ENCODE measurements around the gene HOXB9. TPM values are rescaled to one million over a fixed set of nuclear protein-coding genes. Genes with fewer than 3 reads are reported as not detected.
A peak's percentile ranks its signal among the peaks of the same experiment; 100 is the strongest.

HOXB9 gene
- total and polyA plus RNA-seq, 2 donors from 2014 or later: 29.2 to 45.8 TPM

DNA sequence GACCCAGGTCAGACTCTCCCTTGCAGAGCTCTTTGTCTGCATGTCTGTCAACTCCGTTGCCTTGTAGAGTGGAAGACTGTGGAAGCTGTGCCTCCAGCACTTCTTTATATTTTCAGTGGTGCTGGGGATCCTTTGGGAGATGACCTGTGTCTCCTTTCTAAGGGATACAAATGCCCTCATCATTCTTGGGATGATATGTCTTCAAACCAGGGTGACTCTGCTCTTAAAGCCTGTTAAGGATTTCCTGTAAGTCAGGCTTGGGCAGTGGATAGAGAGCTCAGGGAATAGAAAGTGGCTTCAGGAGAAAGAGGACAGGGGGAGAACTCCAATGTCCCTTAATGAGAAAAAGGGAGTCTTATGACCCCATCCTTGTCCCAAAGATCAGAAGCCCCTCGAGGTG lies 37.6 kb downstream of the HOXB9 start:
- Histone ChIP-seq H3K9ac (ENCODE audit: low read length in 3 of 3) (peak overlapping the region; percentile 86 to 95 (median 91)), H3K4me3 (ENCODE audit: low read length in 3 of 3) (peak overlapping the region; percentile 69 to 93 (median 87)), H3K27me3 (ENCODE audit: control insufficient read depth, insufficient read depth, low read length) (no peaks in the 10 kb centered on the region), H3K27ac (ENCODE audit: low read depth in 2 of 2, low read length in 2 of 2) (peak overlapping the region; percentile 93 to 98), H3K9me3 (ENCODE audit: control insufficient read depth in 2 of 3, insufficient read depth in 1 of 3, low read length in 3 of 3) (no peaks in the 10 kb centered on the region), H3K4me1 (ENCODE audit: control insufficient read depth in 2 of 3, insufficient read depth in 2 of 3, low read depth in 1 of 3, low read length in 3 of 3) (peaks cover 7 to 24% (median 10%) of the 10 kb centered on the region in 3 donors), H3K36me3 (ENCODE audit: control insufficient read depth in 2 of 3, insufficient read depth in 3 of 3, low read length in 3 of 3) (peaks cover 0 to 3% (median 0%) of the 10 kb centered on the region in 3 donors)
- intact Hi-C loops (cut with DNase I): no loop called here
- DNase-seq (no peak), FAIRE-seq (no peak)
- TF ChIP-seq, protein P1, sequence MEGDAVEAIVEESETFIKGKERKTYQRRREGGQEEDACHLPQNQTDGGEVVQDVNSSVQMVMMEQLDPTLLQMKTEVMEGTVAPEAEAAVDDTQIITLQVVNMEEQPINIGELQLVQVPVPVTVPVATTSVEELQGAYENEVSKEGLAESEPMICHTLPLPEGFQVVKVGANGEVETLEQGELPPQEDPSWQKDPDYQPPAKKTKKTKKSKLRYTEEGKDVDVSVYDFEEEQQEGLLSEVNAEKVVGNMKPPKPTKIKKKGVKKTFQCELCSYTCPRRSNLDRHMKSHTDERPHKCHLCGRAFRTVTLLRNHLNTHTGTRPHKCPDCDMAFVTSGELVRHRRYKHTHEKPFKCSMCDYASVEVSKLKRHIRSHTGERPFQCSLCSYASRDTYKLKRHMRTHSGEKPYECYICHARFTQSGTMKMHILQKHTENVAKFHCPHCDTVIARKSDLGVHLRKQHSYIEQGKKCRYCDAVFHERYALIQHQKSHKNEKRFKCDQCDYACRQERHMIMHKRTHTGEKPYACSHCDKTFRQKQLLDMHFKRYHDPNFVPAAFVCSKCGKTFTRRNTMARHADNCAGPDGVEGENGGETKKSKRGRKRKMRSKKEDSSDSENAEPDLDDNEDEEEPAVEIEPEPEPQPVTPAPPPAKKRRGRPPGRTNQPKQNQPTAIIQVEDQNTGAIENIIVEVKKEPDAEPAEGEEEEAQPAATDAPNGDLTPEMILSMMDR (IDR thresholded peaks at IDR 0.05; ENCODE audit: borderline replicate concordance, extremely low read depth, insufficient read depth): no peak

DNA sequence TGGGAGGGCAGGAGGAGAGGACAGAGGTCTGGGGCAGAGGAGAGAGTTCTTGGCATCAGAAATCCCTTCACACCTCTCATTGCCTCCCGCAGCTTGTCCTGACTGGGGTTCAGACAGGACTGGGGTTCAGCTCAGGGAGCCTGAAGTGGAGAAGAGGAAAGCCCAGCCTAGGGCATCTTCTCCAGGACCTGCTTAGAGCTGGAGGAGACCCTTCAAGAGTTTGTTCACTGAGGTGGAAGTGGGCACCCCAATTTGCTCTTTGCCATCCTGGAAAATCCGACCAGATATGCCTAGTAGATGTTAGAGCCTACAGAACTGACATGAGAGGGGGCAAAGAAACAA lies 38.1 kb downstream of the HOXB9 start:
- Histone ChIP-seq H3K36me3 (ENCODE audit: control insufficient read depth in 2 of 3, insufficient read depth in 3 of 3, low read length in 3 of 3) (peaks cover 0 to 5% (median 0%) of the 10 kb centered on the region in 3 donors), H3K9me3 (ENCODE audit: control insufficient read depth in 2 of 3, insufficient read depth in 1 of 3, low read length in 3 of 3) (no peaks in the 10 kb centered on the region), H3K4me1 (ENCODE audit: control insufficient read depth in 2 of 3, insufficient read depth in 2 of 3, low read depth in 1 of 3, low read length in 3 of 3) (peaks cover 11 to 29% (median 12%) of the 10 kb centered on the region in 3 donors), H3K4me3 (ENCODE audit: low read length in 3 of 3) (peak overlapping the region; percentile 69 to 93 (median 87)), H3K27me3 (ENCODE audit: control insufficient read depth, insufficient read depth, low read length) (no peaks in the 10 kb centered on the region), H3K27ac (ENCODE audit: low read depth in 2 of 2, low read length in 2 of 2) (peak overlapping the region; percentile 93 to 98), H3K9ac (ENCODE audit: low read length in 3 of 3) (peak overlapping the region; percentile 86 to 95 (median 91))
- FAIRE-seq: no peak
- intact Hi-C loops (cut with DNase I): no loop called here
- no peak for DNase-seq
- TF ChIP-seq, protein P1 (IDR thresholded peaks at IDR 0.05; ENCODE audit: borderline replicate concordance, extremely low read depth, insufficient read depth): no peak

DNA sequence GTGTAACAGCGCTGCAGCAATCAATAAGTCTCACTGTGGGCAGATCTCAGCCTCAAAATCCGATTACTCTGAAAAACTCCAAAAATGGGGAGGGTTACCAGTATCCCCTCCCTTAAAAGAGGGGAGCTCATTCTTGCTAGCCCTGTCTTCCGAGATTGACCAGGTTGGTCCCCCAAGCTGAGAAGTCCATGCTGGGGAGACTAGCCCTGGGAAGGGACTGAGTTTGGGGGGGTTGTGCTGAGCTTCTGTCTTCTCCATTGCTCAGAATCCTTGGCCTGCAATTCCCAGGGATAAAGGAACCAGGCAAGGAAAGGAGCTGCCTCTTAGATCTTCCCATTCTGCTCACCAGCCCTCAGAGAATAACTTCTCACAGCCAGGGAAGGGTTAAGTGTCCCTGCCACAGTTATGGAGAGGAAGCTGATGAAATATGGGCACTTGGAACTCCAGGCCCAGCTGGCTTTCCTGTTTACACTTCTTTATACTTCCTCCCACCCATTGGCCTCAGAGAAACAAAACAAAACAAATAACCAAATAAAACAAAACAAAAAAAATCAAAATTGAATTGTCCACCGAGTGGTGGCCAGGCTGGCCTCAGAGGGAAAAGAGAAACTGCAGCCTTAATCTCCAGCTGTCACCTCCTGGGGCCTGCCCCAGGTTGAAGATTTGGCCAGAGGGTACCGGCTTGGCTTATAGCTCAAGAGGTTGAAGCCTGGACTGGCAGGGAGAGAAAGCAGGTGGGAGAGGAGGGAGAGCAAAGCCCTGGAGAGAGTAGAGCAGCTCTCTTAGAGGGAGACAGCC lies 38.7 kb downstream of the HOXB9 start:
- TF ChIP-seq, protein P1 (IDR thresholded peaks at IDR 0.05; ENCODE audit: borderline replicate concordance, extremely low read depth, insufficient read depth): no peak
- peak overlapping the region; percentile 87 to 93 (median 88) for H3K4me3 ChIP-seq (ENCODE audit: low read length in 3 of 3)
- peak in 3 of 5 donors; percentile 79 to 95 (median 93) for DNase-seq
- H3K4me1 ChIP-seq (ENCODE audit: control insufficient read depth in 2 of 3, insufficient read depth in 2 of 3, low read depth in 1 of 3, low read length in 3 of 3): peaks cover 12 to 31% (median 16%) of the 10 kb centered on the region in 3 donors
- H3K9ac ChIP-seq (ENCODE audit: low read length in 3 of 3): peak overlapping the region; percentile 86 to 95 (median 91)
- intact Hi-C loops (cut with DNase I): no loop called here
- FAIRE-seq: no peak
- peaks cover 0 to 5% (median 0%) of the 10 kb centered on the region in 3 donors for H3K36me3 ChIP-seq (ENCODE audit: control insufficient read depth in 2 of 3, insufficient read depth in 3 of 3, low read length in 3 of 3)
- no peaks in the 10 kb centered on the region for H3K9me3 ChIP-seq (ENCODE audit: control insufficient read depth in 2 of 3, insufficient read depth in 1 of 3, low read length in 3 of 3)
- peak overlapping the region; percentile 93 to 98 for H3K27ac ChIP-seq (ENCODE audit: low read depth in 2 of 2, low read length in 2 of 2)
- no peaks in the 10 kb centered on the region for H3K27me3 ChIP-seq (ENCODE audit: control insufficient read depth, insufficient read depth, low read length)

Data from kidney (tissue), 14 donors.